ENCODE data around the gene PPP1R1B.
A peak's percentile ranks its signal among the peaks of the same experiment; 100 is the strongest.

The PPP1R1B gene

DNA sequence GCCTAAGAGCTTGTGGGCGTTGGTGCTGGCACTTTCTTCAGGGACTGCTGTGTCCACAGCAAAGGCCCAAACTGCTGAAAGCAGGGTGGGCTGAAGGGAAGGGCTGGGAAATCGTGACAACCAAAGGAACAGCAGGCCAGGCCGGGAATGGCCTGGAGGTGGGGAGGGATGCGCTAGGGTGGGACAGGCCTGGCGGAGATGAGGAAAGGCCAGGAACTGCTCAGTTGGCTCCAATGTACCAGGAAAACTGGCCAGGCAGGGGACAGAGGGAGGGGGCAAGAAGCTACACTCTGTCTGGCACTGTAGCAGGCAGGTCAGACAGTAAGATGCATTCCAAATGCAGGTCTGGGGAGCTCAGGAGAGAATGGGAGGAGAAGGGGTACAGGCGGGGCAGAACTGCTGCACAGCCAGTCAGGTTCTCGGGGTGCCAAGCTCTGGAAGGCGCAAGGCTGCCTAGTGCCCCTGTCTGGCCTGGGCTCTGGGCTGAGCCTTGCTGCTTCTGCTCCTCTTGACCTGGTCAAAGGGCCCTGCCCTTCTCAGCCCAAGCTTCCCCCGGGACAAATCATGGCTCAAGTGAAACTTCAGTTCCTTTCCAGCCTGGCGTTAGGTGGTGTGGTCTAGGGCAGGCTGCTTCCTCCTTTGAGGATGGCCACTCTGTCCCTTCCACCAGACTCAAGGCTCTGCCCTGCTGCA, 48.8 kb downstream of the PPP1R1B start:
- H3K4me1 ChIP-seq (ENCODE audit: control insufficient read depth in 1 of 2, insufficient read depth in 2 of 2, low read length in 2 of 2), result peaks cover 78 to 81% of the 10 kb centered on the region in 2 donors
- peak overlapping the region; percentile 36 for H3K27ac ChIP-seq (ENCODE audit: low read depth, low read length)

DNA sequence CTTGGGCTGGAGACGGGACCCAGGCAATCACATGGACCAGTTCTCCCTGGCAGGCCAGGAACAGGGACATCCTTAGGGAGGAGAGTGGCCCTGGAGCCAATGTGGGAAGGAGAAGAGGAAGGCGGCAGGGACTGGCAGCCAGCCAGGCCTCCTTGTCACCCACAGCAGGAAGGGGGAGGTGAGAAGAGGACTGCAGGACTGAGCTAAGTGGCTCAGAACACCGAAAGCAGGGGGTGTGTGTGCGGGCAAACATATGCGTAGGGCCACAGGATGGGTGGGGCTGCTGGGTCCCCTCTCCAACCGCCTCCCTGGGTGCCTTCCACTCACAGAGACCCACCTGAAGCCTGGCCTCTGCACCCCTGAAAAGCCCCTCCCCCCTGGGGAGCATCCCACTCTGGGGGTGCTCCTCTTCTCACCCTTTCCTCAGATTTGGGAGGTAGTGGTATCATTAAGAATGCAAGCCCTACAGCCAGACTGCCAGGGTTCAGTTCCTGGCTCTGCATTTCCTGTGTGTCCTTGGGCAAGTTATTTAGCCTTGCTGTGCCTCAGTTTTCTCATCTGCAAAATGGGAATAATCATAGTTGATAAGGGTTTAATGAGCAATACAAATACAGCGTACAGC, 49.6 kb downstream of the PPP1R1B start:
- Histone ChIP-seq H3K9ac (ENCODE audit: low read depth in 1 of 2, low read length in 2 of 2) (peak overlapping the region; percentile 26 to 33), H3K4me3 (ENCODE audit: low read depth in 1 of 2, low read length in 2 of 2) (no peak overlapping the region), H3K36me3 (ENCODE audit: control insufficient read depth in 1 of 2, insufficient read depth in 2 of 2, low read length in 2 of 2) (peaks cover 0 to 5% of the 10 kb centered on the region in 2 donors), H3K9me3 (ENCODE audit: control insufficient read depth in 1 of 2, low read length in 2 of 2) (no peaks in the 10 kb centered on the region), H3K4me1 (ENCODE audit: control insufficient read depth in 1 of 2, insufficient read depth in 2 of 2, low read length in 2 of 2) (peaks cover 75 to 81% of the 10 kb centered on the region in 2 donors), H3K27ac (ENCODE audit: low read depth, low read length) (peak overlapping the region; percentile 36), H3K27me3 (ENCODE audit: control insufficient read depth in 1 of 2, insufficient read depth in 2 of 2, low read length in 2 of 2) (peaks cover 7 to 10% of the 10 kb centered on the region in 2 donors)

More for the DNA sequence above, 48.8 kb downstream of the PPP1R1B start:
- Histone ChIP-seq H3K9ac (ENCODE audit: low read depth in 1 of 2, low read length in 2 of 2) (peak overlapping the region; percentile 26 to 33), H3K4me3 (ENCODE audit: low read depth in 1 of 2, low read length in 2 of 2) (no peak overlapping the region), H3K27me3 (ENCODE audit: control insufficient read depth in 1 of 2, insufficient read depth in 2 of 2, low read length in 2 of 2) (peaks cover 7 to 15% of the 10 kb centered on the region in 2 donors), H3K36me3 (ENCODE audit: control insufficient read depth in 1 of 2, insufficient read depth in 2 of 2, low read length in 2 of 2) (no peaks in the 10 kb centered on the region), H3K9me3 (ENCODE audit: control insufficient read depth in 1 of 2, low read length in 2 of 2) (no peaks in the 10 kb centered on the region)

- peaks cover 0 to 5% of the 10 kb centered on the region in 2 donors for H3K36me3 ChIP-seq (ENCODE audit: control insufficient read depth in 1 of 2, insufficient read depth in 2 of 2, low read length in 2 of 2)
- peaks cover 68 to 73% of the 10 kb centered on the region in 2 donors for H3K4me1 ChIP-seq (ENCODE audit: control insufficient read depth in 1 of 2, insufficient read depth in 2 of 2, low read length in 2 of 2)
- peaks cover 0 to 4% of the 10 kb centered on the region in 2 donors for H3K27me3 ChIP-seq (ENCODE audit: control insufficient read depth in 1 of 2, insufficient read depth in 2 of 2, low read length in 2 of 2)
- no peaks in the 10 kb centered on the region for H3K9me3 ChIP-seq (ENCODE audit: control insufficient read depth in 1 of 2, low read length in 2 of 2)
- H3K27ac ChIP-seq (ENCODE audit: low read depth, low read length), result peak overlapping the region; percentile 76
- H3K9ac ChIP-seq (ENCODE audit: low read depth in 1 of 2, low read length in 2 of 2), result no peak overlapping the region
- H3K4me3 ChIP-seq (ENCODE audit: low read depth in 1 of 2, low read length in 2 of 2), result no peak overlapping the region
These were observed 50.3 kb downstream of the PPP1R1B start for GRCh38 chr17:39677072-39677471.

DNA sequence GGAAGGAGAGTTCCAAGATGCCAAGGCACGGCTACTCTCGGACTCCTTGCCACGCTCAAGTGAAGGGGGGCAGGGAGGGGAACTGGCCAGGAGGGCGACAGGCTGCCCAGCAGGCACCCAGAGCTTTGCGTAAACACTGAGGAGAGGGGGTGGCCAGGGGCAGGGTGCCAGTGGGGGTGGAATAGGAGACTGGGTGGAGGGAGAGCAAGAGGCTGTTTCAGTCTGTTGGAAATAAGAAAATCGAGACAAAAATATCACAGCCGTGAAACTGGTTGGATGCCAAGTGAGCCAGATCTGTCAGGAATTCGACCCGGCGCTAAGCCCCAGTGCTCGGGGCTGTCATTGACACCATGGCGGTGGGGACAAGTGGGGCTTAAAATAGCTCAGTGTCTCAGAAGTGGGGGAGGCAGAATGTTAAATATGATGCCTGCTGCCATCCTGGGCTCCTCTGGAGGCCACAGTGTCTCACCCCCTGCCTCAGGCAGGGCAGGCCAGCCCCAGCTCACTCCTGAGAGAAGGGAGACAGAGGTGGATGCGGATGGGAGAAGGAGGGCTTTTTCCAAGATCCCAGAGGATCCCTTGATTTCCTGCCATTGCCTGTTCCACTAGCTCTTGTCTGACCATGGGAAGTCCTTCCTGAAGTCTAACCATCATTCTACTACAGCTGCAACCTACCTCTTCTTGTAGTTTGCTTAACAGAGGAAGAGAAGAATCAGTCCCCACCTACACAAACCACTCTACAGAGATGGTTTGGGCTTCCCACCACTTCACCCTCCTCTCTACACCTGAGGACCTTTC, 51.0 kb downstream of the PPP1R1B start:
- H3K4me1 ChIP-seq (ENCODE audit: control insufficient read depth in 1 of 2, insufficient read depth in 2 of 2, low read length in 2 of 2), result peaks cover 63 to 67% of the 10 kb centered on the region in 2 donors
- peak overlapping the region; percentile 36 to 43 for H3K9ac ChIP-seq (ENCODE audit: low read depth in 1 of 2, low read length in 2 of 2)
- peak overlapping the region; percentile 76 for H3K27ac ChIP-seq (ENCODE audit: low read depth, low read length)
- no peaks in the 10 kb centered on the region for H3K27me3 ChIP-seq (ENCODE audit: control insufficient read depth in 1 of 2, insufficient read depth in 2 of 2, low read length in 2 of 2)
- H3K4me3 ChIP-seq (ENCODE audit: low read depth in 1 of 2, low read length in 2 of 2), result peak overlapping the region in 1 of 2 donors; percentile 42
- H3K9me3 ChIP-seq (ENCODE audit: control insufficient read depth in 1 of 2, low read length in 2 of 2), result no peaks in the 10 kb centered on the region
- H3K36me3 ChIP-seq (ENCODE audit: control insufficient read depth in 1 of 2, insufficient read depth in 2 of 2, low read length in 2 of 2), result peaks cover 0 to 5% of the 10 kb centered on the region in 2 donors

GRCh38 chr17:39678340-39679116, 51.8 kb downstream of the PPP1R1B start:
- Histone ChIP-seq H3K4me3 (ENCODE audit: low read depth in 1 of 2, low read length in 2 of 2) (peak overlapping the region in 1 of 2 donors; percentile 42), H3K27ac (ENCODE audit: low read depth, low read length) (peak overlapping the region; percentile 76), H3K9me3 (ENCODE audit: control insufficient read depth in 1 of 2, low read length in 2 of 2) (no peaks in the 10 kb centered on the region), H3K36me3 (ENCODE audit: control insufficient read depth in 1 of 2, insufficient read depth in 2 of 2, low read length in 2 of 2) (peaks cover 0 to 11% of the 10 kb centered on the region in 2 donors), H3K9ac (ENCODE audit: low read depth in 1 of 2, low read length in 2 of 2) (peak overlapping the region; percentile 43 to 53), H3K27me3 (ENCODE audit: control insufficient read depth in 1 of 2, insufficient read depth in 2 of 2, low read length in 2 of 2) (no peaks in the 10 kb centered on the region), H3K4me1 (ENCODE audit: control insufficient read depth in 1 of 2, insufficient read depth in 2 of 2, low read length in 2 of 2) (peaks cover 63 to 66% of the 10 kb centered on the region in 2 donors)

DNA sequence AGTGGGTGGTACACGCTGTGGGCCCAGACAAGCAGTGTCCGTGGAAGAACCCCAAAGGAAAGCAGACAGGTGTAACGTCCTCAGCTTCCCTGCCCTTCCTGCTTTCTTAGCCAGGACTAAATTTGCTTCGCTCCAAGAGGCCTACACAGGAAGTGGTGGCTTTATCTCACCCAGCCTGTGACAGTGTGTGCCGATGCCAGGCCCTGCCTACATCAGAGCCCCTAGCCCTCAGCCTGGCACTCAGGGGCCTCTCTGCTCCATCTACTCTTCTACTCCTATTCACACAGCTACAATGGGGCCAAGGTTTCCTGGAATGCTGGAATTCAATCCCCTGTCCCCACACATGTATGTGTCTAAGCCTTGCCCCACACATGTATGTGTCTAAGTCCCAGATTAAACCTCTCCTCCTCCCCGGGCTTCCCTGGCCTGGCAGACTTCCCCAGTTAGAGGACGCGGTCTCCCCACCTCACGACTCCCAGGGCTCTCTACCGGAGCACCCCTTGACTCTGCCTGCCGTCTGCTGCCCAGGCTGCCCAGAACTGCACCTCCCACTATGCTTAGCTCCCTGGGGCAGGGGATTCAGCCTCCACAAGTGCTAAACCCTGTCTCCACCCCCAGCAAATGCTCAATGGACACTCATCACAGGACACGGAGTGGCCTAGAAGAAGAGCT, 52.9 kb downstream of the PPP1R1B start:
- H3K9ac ChIP-seq (ENCODE audit: low read depth in 1 of 2, low read length in 2 of 2), result peak overlapping the region; percentile 13 to 53
- peak overlapping the region; percentile 76 for H3K27ac ChIP-seq (ENCODE audit: low read depth, low read length)
- peaks cover 59 to 67% of the 10 kb centered on the region in 2 donors for H3K4me1 ChIP-seq (ENCODE audit: control insufficient read depth in 1 of 2, insufficient read depth in 2 of 2, low read length in 2 of 2)
- H3K4me3 ChIP-seq (ENCODE audit: low read depth in 1 of 2, low read length in 2 of 2), result no peak overlapping the region
- no peaks in the 10 kb centered on the region for H3K27me3 ChIP-seq (ENCODE audit: control insufficient read depth in 1 of 2, insufficient read depth in 2 of 2, low read length in 2 of 2)
- H3K9me3 ChIP-seq (ENCODE audit: control insufficient read depth in 1 of 2, low read length in 2 of 2), result no peaks in the 10 kb centered on the region
- peaks cover 0 to 20% of the 10 kb centered on the region in 2 donors for H3K36me3 ChIP-seq (ENCODE audit: control insufficient read depth in 1 of 2, insufficient read depth in 2 of 2, low read length in 2 of 2)

GRCh38 chr17:39683295-39683939, 56.7 kb downstream of the PPP1R1B start:
- Histone ChIP-seq H3K27me3 (ENCODE audit: control insufficient read depth in 1 of 2, insufficient read depth in 2 of 2, low read length in 2 of 2) (no peaks in the 10 kb centered on the region), H3K9me3 (ENCODE audit: control insufficient read depth in 1 of 2, low read length in 2 of 2) (no peaks in the 10 kb centered on the region), H3K36me3 (ENCODE audit: control insufficient read depth in 1 of 2, insufficient read depth in 2 of 2, low read length in 2 of 2) (peaks cover 0 to 26% of the 10 kb centered on the region in 2 donors), H3K9ac (ENCODE audit: low read depth in 1 of 2, low read length in 2 of 2) (no peak overlapping the region), H3K27ac (ENCODE audit: low read depth, low read length) (no peak overlapping the region), H3K4me1 (ENCODE audit: control insufficient read depth in 1 of 2, insufficient read depth in 2 of 2, low read length in 2 of 2) (peaks cover 31 to 43% of the 10 kb centered on the region in 2 donors), H3K4me3 (ENCODE audit: low read depth in 1 of 2, low read length in 2 of 2) (no peak overlapping the region)

DNA sequence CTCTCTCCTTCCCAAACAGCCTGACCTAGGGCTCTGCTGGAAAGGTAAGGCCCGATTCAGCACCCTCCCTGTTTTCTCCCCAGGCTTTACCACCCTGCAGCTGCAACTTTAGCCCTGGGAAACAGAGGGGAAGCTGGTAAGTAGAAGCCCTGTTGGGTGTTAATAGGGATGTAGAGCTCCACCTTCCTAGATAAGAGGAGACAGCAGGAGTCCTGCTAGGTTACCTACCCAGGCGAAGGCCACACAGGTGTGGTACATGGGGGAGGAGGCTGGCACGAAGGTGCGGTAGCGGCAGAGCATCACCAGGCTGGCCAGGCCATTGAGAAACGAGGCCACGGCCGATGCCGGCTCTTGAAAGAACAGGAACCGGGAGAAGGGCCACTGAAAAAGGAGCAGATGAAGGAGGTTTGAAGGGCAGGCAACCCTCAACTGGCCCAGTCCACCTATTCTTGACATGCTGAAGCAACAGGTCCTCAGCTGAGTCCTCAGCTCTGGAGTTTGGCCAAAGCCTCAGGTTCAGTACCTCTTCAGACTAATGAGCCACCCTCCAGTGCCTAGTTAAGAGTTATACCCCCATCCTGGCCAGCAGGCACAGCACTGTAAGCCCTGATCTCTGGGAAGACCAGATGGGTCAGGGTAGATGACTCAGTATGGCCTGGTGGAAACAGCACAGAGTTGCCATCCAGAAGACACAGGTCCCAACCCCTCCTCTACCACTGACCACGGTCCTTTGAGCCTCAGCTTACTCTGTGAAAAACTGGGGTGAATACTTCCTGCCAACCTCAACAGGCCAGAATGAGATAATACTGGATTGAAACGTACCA, 57.8 kb downstream of the PPP1R1B start:
- Histone ChIP-seq H3K9me3 (ENCODE audit: control insufficient read depth in 1 of 2, low read length in 2 of 2) (no peaks in the 10 kb centered on the region), H3K4me1 (ENCODE audit: control insufficient read depth in 1 of 2, insufficient read depth in 2 of 2, low read length in 2 of 2) (peaks cover 26 to 42% of the 10 kb centered on the region in 2 donors), H3K27ac (ENCODE audit: low read depth, low read length) (no peak overlapping the region), H3K27me3 (ENCODE audit: control insufficient read depth in 1 of 2, insufficient read depth in 2 of 2, low read length in 2 of 2) (no peaks in the 10 kb centered on the region), H3K9ac (ENCODE audit: low read depth in 1 of 2, low read length in 2 of 2) (no peak overlapping the region), H3K4me3 (ENCODE audit: low read depth in 1 of 2, low read length in 2 of 2) (no peak overlapping the region), H3K36me3 (ENCODE audit: control insufficient read depth in 1 of 2, insufficient read depth in 2 of 2, low read length in 2 of 2) (peaks cover 0 to 26% of the 10 kb centered on the region in 2 donors)

Measured in duodenal mucosa (tissue), 2 donors.